IMR-90 (cell line): ENCODE data around the gene USP36. TPM values are rescaled to one million over a fixed set of nuclear protein-coding genes. Genes with fewer than 3 reads are reported as not detected.

Source experiments
- ATAC-seq: fragments of 200-7000 bp; cut with Tn5 transposase; 2 replicates; pipeline ENCODE4 v1.9.1; 2020; ENCODE audit warnings: low read depth, mild to moderate bottlenecking, moderate library complexity
- BruUV-seq: library from RNA; stranded (reverse); fragments of 400-500 nt; replicated peaks from 2 replicates; lab custom pipeline; 2021; lab: Mats Ljungman, UMichigan
- CTCF ChIA-PET: fragments of 300-600 bp; formaldehyde crosslinking; extraction: SDS; loops from one replicate; lab custom pipeline; 2021; ENCODE audit warnings: antibody characterized with exemption; lab: Yijun Ruan, JAX
- POLR2A ChIA-PET: fragments of 300-600 bp; sonication (Branson Sonifier 250); formaldehyde crosslinking; loops from one replicate; lab custom pipeline; 2022; ENCODE audit warnings: antibody characterized with exemption; ENCODE audit not compliant: unreplicated experiment; lab: Charles Lee
- DNase-seq: peaks from one replicate; pipeline ENCODE4 v3.0.0; 2013
- H2AFZ ChIP-seq: replicated peaks from 2 replicates; pipeline ENCODE3; 2013; ENCODE audit warnings: low read length, mild to moderate bottlenecking; ENCODE audit not compliant: poor library complexity
- H2AK5ac ChIP-seq: 2 replicates; pipeline ENCODE4 v1.6.1; 2013; ENCODE audit warnings: low read depth, low read length, inconsistent platforms
- H2AK9ac ChIP-seq: replicated peaks from 2 replicates; pipeline ENCODE3; 2013; ENCODE audit warnings: mild to moderate bottlenecking, low read depth, low read length, moderate library complexity; ENCODE audit not compliant: poor library complexity
- H2BK120ac ChIP-seq: 2 replicates; pipeline ENCODE4 v1.6.1; 2013; ENCODE audit warnings: low read depth, low read length, inconsistent platforms
- H2BK15ac ChIP-seq: 3 replicates; pipeline ENCODE4 v1.6.1; 2013; ENCODE audit warnings: low read depth, low read length, inconsistent platforms
- H2BK20ac ChIP-seq: 2 replicates; pipeline ENCODE4 v1.6.1; 2013; ENCODE audit warnings: low read depth, mild to moderate bottlenecking, inconsistent platforms, low read length, moderate library complexity
- H2BK5ac ChIP-seq: 2 replicates; pipeline ENCODE4 v1.6.1; 2013; ENCODE audit warnings: mild to moderate bottlenecking, low read depth, low read length, inconsistent platforms; ENCODE audit not compliant: poor library complexity, severe bottlenecking
- H3K14ac ChIP-seq: replicated peaks from 2 replicates; pipeline ENCODE4 v1.6.1; 2013; ENCODE audit warnings: low read depth, low read length, inconsistent platforms
- H3K18ac ChIP-seq: 2 replicates; pipeline ENCODE4 v1.6.1; 2013; ENCODE audit warnings: low read depth, low read length, control low read depth
- H3K23ac ChIP-seq: 2 replicates; pipeline ENCODE4 v1.6.1; 2013; ENCODE audit warnings: low read depth, low read length, inconsistent platforms
- H3K27ac ChIP-seq: 2 replicates; pipeline ENCODE4 v1.5.1; 2013; ENCODE audit warnings: mild to moderate bottlenecking, control low read depth, low read length; ENCODE audit not compliant: insufficient read depth
- H3K27me3 ChIP-seq: 2 replicates; pipeline ENCODE4 v1.6.1; 2013; ENCODE audit warnings: low read length; ENCODE audit not compliant: control insufficient read depth, insufficient read depth
- H3K36me3 ChIP-seq: 2 replicates; pipeline ENCODE4 v1.6.1; 2013; ENCODE audit warnings: low read length, mixed read lengths; ENCODE audit not compliant: control insufficient read depth, insufficient read depth
- H3K4ac ChIP-seq: 2 replicates; pipeline ENCODE4 v1.6.1; 2013; ENCODE audit warnings: low read depth, low read length, inconsistent platforms
- H3K4me1 ChIP-seq: 2 replicates; pipeline ENCODE4 v1.6.1; 2013; ENCODE audit warnings: low read length, mixed read lengths; ENCODE audit not compliant: control insufficient read depth, insufficient read depth
- H3K4me2 ChIP-seq: 2 replicates; pipeline ENCODE4 v1.6.1; 2013; ENCODE audit warnings: low read depth, mild to moderate bottlenecking, control low read depth, low read length, moderate library complexity
- H3K4me3 ChIP-seq: 2 replicates; pipeline ENCODE4 v1.5.1; 2013; ENCODE audit warnings: low read depth, mild to moderate bottlenecking, control low read depth, low read length, moderate library complexity; ENCODE audit not compliant: insufficient read depth
- H3K56ac ChIP-seq: 2 replicates; pipeline ENCODE4 v1.6.1; 2013; ENCODE audit warnings: low read length, inconsistent platforms; ENCODE audit not compliant: insufficient read depth; ENCODE audit errors: extremely low read depth
- H3K79me1 ChIP-seq, 2 experiments: 2 replicates each; pipeline ENCODE4 v1.6.1; 2013; ENCODE audit warnings: low read length in 2 of 2, inconsistent platforms in 1 of 2, low read depth in 1 of 2
- H3K9ac ChIP-seq: 2 replicates; pipeline ENCODE4 v1.6.1; 2013; ENCODE audit warnings: low read depth, low read length, control low read depth
- H3K9me1 ChIP-seq: 2 replicates; pipeline ENCODE4 v1.6.1; 2013; ENCODE audit warnings: low read length, inconsistent platforms; ENCODE audit not compliant: insufficient read depth
- H3K9me3 ChIP-seq: 2 replicates; pipeline ENCODE4 v1.6.1; 2013; ENCODE audit warnings: low read length; ENCODE audit not compliant: control insufficient read depth, insufficient read depth
- H4K20me1 ChIP-seq: 2 replicates; pipeline ENCODE4 v1.6.1; 2013; ENCODE audit warnings: low read length, inconsistent platforms; ENCODE audit not compliant: insufficient read depth
- H4K5ac ChIP-seq: 2 replicates; pipeline ENCODE4 v1.6.1; 2013; ENCODE audit warnings: mild to moderate bottlenecking, low read depth, low read length, control low read depth
- H4K8ac ChIP-seq, 2 experiments: 2 replicates each; pipeline ENCODE4 v1.6.1; 2013; ENCODE audit warnings: low read depth in 2 of 2, low read length in 2 of 2, control low read depth in 1 of 2, inconsistent platforms in 1 of 2
- H4K91ac ChIP-seq: 2 replicates; pipeline ENCODE4 v1.6.1; 2013; ENCODE audit warnings: low read depth, low read length, inconsistent platforms; ENCODE audit not compliant: insufficient read depth
- CTCF ChIP-seq: conservative IDR thresholded peaks from 2 replicates; pipeline ENCODE4 v1.5.1; 2012; ENCODE audit warnings: mild to moderate bottlenecking, low read depth, low read length, improper control_type of control experiment
- POLR2A ChIP-seq: IDR thresholded peaks from 2 replicates; pipeline ENCODE4 v1.6.1; 2012; ENCODE audit warnings: mild to moderate bottlenecking, low read depth, low read length
- WGBS, 2 experiments: methylation state at CpG; one replicate each; pipeline versions ENCODE4 v1.1.5 to v1.1.7; 2013; ENCODE audit warnings: missing lambda C conversion rate in 2 of 2; ENCODE audit not compliant: insufficient read length in 1 of 2; ENCODE audit errors: extremely low coverage in 2 of 2; 5-methylcytosine and 5-hydroxymethylcytosine counted together
- dilution Hi-C: fragments of 300-500 bp; cut with HindIII; formaldehyde crosslinking; loops from one replicate; pipeline ENCODE4 v1.14.3; 2018; ENCODE audit warnings: low sequenced_read_pairs; ENCODE audit not compliant: unreplicated experiment
- in situ Hi-C: fragments of 300-500 bp; cut with MboI; formaldehyde crosslinking; loops from 3 replicates; pipeline ENCODE4 v1.14.3; 2019; ENCODE audit warnings: low sequenced_read_pairs, inconsistent platforms, mixed read lengths
- intact Hi-C: fragments of 100-400 bp; cut with micrococcal nuclease; formaldehyde crosslinking; loops from 2 replicates; pipeline ENCODE4 v1.10.0; 2022
- polyA plus RNA-seq, 3 experiments: library from polyadenylated mRNA; depleted of rRNA; stranded (reverse); fragments of >200 nt; gene quantifications; 2 replicates each; pipeline ENCODE4 v1.2.3, GENCODE V29; 2012; ENCODE audit warnings: low replicate concordance in 1 of 3
- total RNA-seq: library from RNA; depleted of rRNA; stranded (reverse); fragments of >200 nt; gene quantifications from 2 replicates; pipeline ENCODE4 v1.2.3, GENCODE V29; 2012

The USP36 gene
- total and polyA plus RNA-seq, 2 of the 4 experiments (the other 2 are of a cell fraction) = 30.6 to 38.3 TPM

DNA sequence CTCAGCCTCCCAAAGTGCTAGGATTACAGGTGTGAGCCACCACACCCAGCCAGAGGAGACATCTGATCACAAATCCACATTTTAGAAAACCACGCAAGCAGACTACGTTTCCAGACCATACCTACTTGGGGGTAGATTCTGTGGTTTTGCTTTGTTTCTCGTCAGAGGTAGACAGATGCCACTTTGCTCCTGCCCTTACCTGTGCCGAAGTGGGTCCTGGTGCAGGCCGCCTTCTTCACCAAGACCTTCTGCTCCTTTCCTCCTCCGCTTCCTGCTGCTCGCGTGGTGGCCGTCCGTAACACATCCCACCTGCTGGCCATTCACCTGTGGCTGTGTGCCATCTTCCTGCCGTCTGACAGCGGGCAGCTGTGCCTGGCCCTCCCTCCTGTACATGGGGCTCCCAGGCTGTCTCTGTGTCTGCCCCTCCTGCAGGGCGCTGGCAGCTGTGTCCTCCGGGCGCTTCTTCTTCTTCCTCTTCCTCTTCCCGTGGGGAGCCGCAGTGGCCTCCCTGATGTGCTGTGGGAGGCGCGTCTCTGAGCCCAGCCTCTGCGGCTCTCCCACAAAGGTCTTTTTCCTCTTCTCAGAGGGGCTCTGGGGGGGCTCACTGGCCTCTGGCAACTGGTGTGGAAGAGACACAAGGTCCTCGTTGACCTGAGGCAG is 37.3 kb downstream of the USP36 start:
- Histone ChIP-seq H2AFZ (no peak overlapping the region), H3K9me1 (peaks cover 12% of the 10 kb centered on the region; the same call in 1 of the 2 replicates), H3K18ac (no peak overlapping the region), H2BK5ac (no peak overlapping the region), H3K14ac (no peak overlapping the region), H4K20me1 (peaks cover 26% of the 10 kb centered on the region), H3K4me2 (no peak overlapping the region), H3K4me1 (no peaks in the 10 kb centered on the region), H4K5ac (no peak overlapping the region), H3K36me3 (peaks cover 64% of the 10 kb centered on the region), H2BK15ac (no peak overlapping the region), H2BK120ac (no peak overlapping the region), H3K27ac (no peak overlapping the region), H3K79me1 (peaks cover 19 to 60% of the 10 kb centered on the region in 2 experiments), H2BK20ac (no peak overlapping the region), H3K4ac (no peak overlapping the region), H2AK5ac (no peak overlapping the region), H2AK9ac (no peak overlapping the region), H3K56ac (no peak overlapping the region), H3K23ac (no peak overlapping the region), H3K4me3 (no peak overlapping the region), H3K27me3 (no peaks in the 10 kb centered on the region), H3K9ac (no peak overlapping the region), H4K91ac (no peak overlapping the region), H4K8ac (no peak overlapping the region), H3K9me3 (no peaks in the 10 kb centered on the region)
- intact Hi-C loops (no loop called here), dilution Hi-C loops (no loop called here), in situ Hi-C loops (no loop called here)
- no peak for DNase-seq
- ATAC-seq = no peak
- BruUV-seq = no TSS peak
- 93% methylated on average over 6 of the region's 21 CpGs; no CpG with 5 or more reads in 1 of the 2 experiments for WGBS, 2 experiments
- ChIA-PET POLR2A (no interaction called here), CTCF (no interaction called here)
- no peak for TF ChIP-seq CTCF
- no peak for TF ChIP-seq POLR2A
